K562 (cell line): ENCODE data around the gene MAPRE2. TPM values are rescaled to one million over a fixed set of nuclear protein-coding genes. Genes with fewer than 3 reads are reported as not detected.

Experiments
- ATAC-seq: fragments of 200-7000 bp; cut with Tn5 transposase; 3 replicates; pipeline ENCODE4 v1.9.1; 2020; ENCODE audit warnings: moderate library complexity
- BruUV-seq: library from RNA; stranded (reverse); fragments of 400-500 nt; replicated peaks from 2 replicates; lab custom pipeline; 2021; lab: Mats Ljungman, UMichigan
- CTCF ChIA-PET: fragments of 300-600 bp; formaldehyde crosslinking; extraction: SDS; loops from one replicate; lab custom pipeline; 2021; ENCODE audit warnings: low intra/inter-chr PET ratio; lab: Yijun Ruan, JAX
- POLR2A ChIA-PET: fragments of 300-600, 350-650 bp; sonication (Branson Sonifier 250); formaldehyde crosslinking; extraction: SDS; loops from one replicate; lab custom pipeline; 2021; ENCODE audit warnings: antibody characterized with exemption, inconsistent platforms; lab: Yijun Ruan, JAX
- DNase-seq, 4 experiments: peaks; one replicate each; pipeline versions ENCODE4 v3.0.0 to v3.0.0-alpha.2; 2011 to 2018; ENCODE audit warnings: low spot score in 3 of 4, mixed read lengths in 3 of 4; ENCODE audit errors: extremely low read depth in 1 of 4
- FAIRE-seq: peaks from 2 replicates; lab custom pipeline; 2011; peaks lifted over from hg19 to GRCh38; lab: Jason Lieb, UNC
- H2AFZ ChIP-seq: 2 replicates; pipeline ENCODE4 v1.6.0; 2011; ENCODE audit warnings: low read depth, low read length, control low read depth, inconsistent platforms
- H3K27ac ChIP-seq: fragments of 200-600 bp; 3 replicates; pipeline ENCODE4 v1.8.0; 2011; ENCODE audit warnings: low read depth, mild to moderate bottlenecking, control low read depth, inconsistent platforms, low read length, moderate library complexity, mixed read lengths; ENCODE audit errors: extremely low read depth
- H3K27me3 ChIP-seq, 2 experiments: fragments of 300-600 bp in 1 of 2; 2 replicates in 1 of 2; 3 replicates in 1 of 2; pipeline versions ENCODE4 v1.6.0 to v1.8.0; 2011; ENCODE audit warnings: inconsistent platforms in 2 of 2, low read length in 2 of 2, mild to moderate bottlenecking in 1 of 2, mixed read lengths in 1 of 2, moderate library complexity in 1 of 2; ENCODE audit not compliant: control insufficient read depth in 2 of 2, insufficient read depth in 2 of 2
- H3K36me3 ChIP-seq: fragments of 300-600 bp; 3 replicates; pipeline ENCODE4 v1.8.0; 2011; ENCODE audit warnings: mild to moderate bottlenecking, low read length, inconsistent platforms; ENCODE audit not compliant: control insufficient read depth, insufficient read depth
- H3K4me1 ChIP-seq, 2 experiments: fragments of 200-600 bp in 1 of 2; replicated peaks in 1 of 2; 2 replicates in 1 of 2; 3 replicates in 1 of 2; pipeline versions ENCODE4 v1.5.1 to v1.8.0; 2011; ENCODE audit warnings: inconsistent platforms in 2 of 2, low read length in 2 of 2, mild to moderate bottlenecking in 1 of 2, mixed read lengths in 1 of 2, moderate library complexity in 1 of 2; ENCODE audit not compliant: control insufficient read depth in 2 of 2, insufficient read depth in 2 of 2
- H3K4me2 ChIP-seq: 2 replicates; pipeline ENCODE4 v1.6.1; 2011; ENCODE audit warnings: low read length, control low read depth, inconsistent platforms, mixed read lengths; ENCODE audit not compliant: insufficient read depth
- H3K4me3 ChIP-seq: fragments of 200-600 bp; sonication (generic), shearing (Covaris generic); 2 replicates; pipeline ENCODE4 v1.5.1; 2016; ENCODE audit warnings: control low read depth, inconsistent platforms
- H3K79me2 ChIP-seq: fragments of 200-600 bp; 3 replicates; pipeline ENCODE4 v1.8.0; 2011; ENCODE audit warnings: low read length, inconsistent platforms; ENCODE audit not compliant: control insufficient read depth, insufficient read depth
- H3K9ac ChIP-seq, 2 experiments: 2 replicates each; pipeline versions ENCODE4 v1.6.0 to v1.6.1; 2011; ENCODE audit warnings: low read depth in 2 of 2, low read length in 2 of 2, control low read depth in 1 of 2, inconsistent platforms in 1 of 2, mild to moderate bottlenecking in 1 of 2, mixed read lengths in 1 of 2; ENCODE audit not compliant: insufficient read depth in 1 of 2
- H3K9me1 ChIP-seq: one replicate; pipeline ENCODE4 v1.6.0; 2011; ENCODE audit warnings: inconsistent platforms, mild to moderate bottlenecking, low read length, moderate library complexity; ENCODE audit not compliant: control insufficient read depth, insufficient read depth
- H3K9me3 ChIP-seq: replicated peaks from 2 replicates; pipeline ENCODE4 v1.5.1; 2011; ENCODE audit warnings: low read depth, low read length, inconsistent platforms; ENCODE audit not compliant: control insufficient read depth, insufficient read depth
- H4K20me1 ChIP-seq: replicated peaks from 2 replicates; pipeline ENCODE4 v1.6.1; 2011; ENCODE audit warnings: low read length, inconsistent platforms, mixed read lengths; ENCODE audit not compliant: control insufficient read depth, insufficient read depth
- DEAF1 ChIP-seq: fragments of 450-650 bp; formaldehyde crosslinking; IDR thresholded peaks from 2 replicates; pipeline ENCODE4 v1.4.0; 2020; ENCODE audit warnings: mild to moderate bottlenecking, moderate library complexity
- EGR1 ChIP-seq: fragments of 450-650 bp; conservative IDR thresholded peaks from 2 replicates; pipeline ENCODE4 v1.6.1; 2017; ENCODE audit warnings: mild to moderate bottlenecking
- HNRNPUL1 ChIP-seq: fragments of 200-400 bp; formaldehyde crosslinking; IDR thresholded peaks from 2 replicates; pipeline ENCODE4 v1.6.1; 2017; ENCODE audit warnings: low read length
- MTA2 ChIP-seq: fragments of 450-650 bp; IDR thresholded peaks from 2 replicates; pipeline ENCODE4 v1.6.1; 2016; ENCODE audit warnings: low read depth
- PKNOX1 ChIP-seq: fragments of 450-650 bp; IDR thresholded peaks from 2 replicates; pipeline ENCODE4 v1.6.1; 2016
- SNAPC5 ChIP-seq: fragments of 250-450 bp; sonication (Bioruptor Pico); IDR thresholded peaks from 2 replicates; pipeline ENCODE4 v1.8.0; 2021; ENCODE audit warnings: moderate library complexity, mild to moderate bottlenecking, inconsistent platforms
- TBP ChIP-seq: optimal IDR thresholded peaks from 2 replicates; pipeline ENCODE3; 2011; ENCODE audit warnings: low read depth, low read length, improper control_type of control experiment
- ZFX ChIP-seq: sonication (generic); formaldehyde crosslinking; IDR thresholded peaks from 2 replicates; pipeline ENCODE4 v1.8.0; 2022; ENCODE audit warnings: mild to moderate bottlenecking, missing genetic modification reagents, moderate library complexity
- ZNF133 ChIP-seq: fragments of 250-450 bp; sonication (Bioruptor Pico); IDR thresholded peaks from 2 replicates; pipeline ENCODE4 v1.4.0; 2020; ENCODE audit warnings: mild to moderate bottlenecking
- ZNF140 ChIP-seq: fragments of 250-450 bp; sonication (Bioruptor Pico); IDR thresholded peaks from 2 replicates; pipeline ENCODE4 v1.8.0; 2021; ENCODE audit warnings: moderate library complexity, mild to moderate bottlenecking, inconsistent platforms
- ZNF384 ChIP-seq: IDR thresholded peaks from 2 replicates; pipeline ENCODE4 v1.6.1; 2012; ENCODE audit warnings: low read depth, low read length, improper control_type of control experiment
- WGBS: fragments of 100-300 bp; shearing (Covaris generic); methylation state at CpG from one replicate; pipeline ENCODE4 v1.1.6; 2016; ENCODE audit warnings: low coverage, mixed read lengths; ENCODE audit not compliant: insufficient coverage; ENCODE audit errors: missing lambda C conversion rate; 5-methylcytosine and 5-hydroxymethylcytosine counted together
- in situ Hi-C: fragments of 300-500 bp; cut with MboI; formaldehyde crosslinking; loops from 4 replicates; pipeline ENCODE4 v1.15.0; 2018; ENCODE audit warnings: inconsistent platforms, mixed read lengths
- intact Hi-C: fragments of 100-400 bp; cut with micrococcal nuclease; formaldehyde crosslinking; loops from 2 replicates; pipeline ENCODE4 v1.14.2; 2022
- polyA plus RNA-seq, 8 experiments: library from polyadenylated mRNA; depleted of rRNA in 4 of 8; stranded (reverse) in 5 of 8; unstranded in 3 of 8; fragments of >200 nt; fragmentation: Nextera tagmentation in 2 of 8; fragmentation: Illumina TruSeq in 1 of 8; extraction: Ambion mirVana in 2 of 8; extraction: Trizol in 1 of 8; gene quantifications; 2 replicates each; pipeline versions ENCODE4 v1.2.1 to v1.2.3, GENCODE V29; 2011 to 2014; ENCODE audit warnings: inconsistent platforms in 1 of 8, missing spikeins in 1 of 8
- total RNA-seq, 7 experiments: library from RNA; depleted of rRNA in 6 of 7; stranded (reverse); fragments of >200 nt in 6 of 7; fragmentation: Illumina TruSeq in 2 of 7; extraction: Trizol in 2 of 7; gene quantifications; 2 replicates each; pipeline versions ENCODE4 v1.2.1 to v1.2.3, GENCODE V29; 2011 to 2021; ENCODE audit warnings: low replicate concordance in 1 of 7
- TF ChIP-seq, protein P1 (sequence below), 2 experiments: fragments of 250-450 bp in 1 of 2; fragments of 450-650 bp in 1 of 2; sonication (Bioruptor Pico) in 1 of 2; IDR thresholded peaks; 2 replicates each; pipeline versions ENCODE4 v1.6.1 to v1.8.0; 2016 to 2021; ENCODE audit warnings: mild to moderate bottlenecking in 2 of 2, moderate library complexity in 2 of 2, missing compliant biosample characterization in 1 of 2, missing genetic modification characterization in 1 of 2
- TF ChIP-seq, protein P2 (sequence below): fragments of 250-450 bp; sonication (Bioruptor Pico); IDR thresholded peaks from 2 replicates; pipeline ENCODE4 v1.5.1; 2021; ENCODE audit warnings: mild to moderate bottlenecking

MAPRE2 gene
- total and polyA plus RNA-seq, 9 of the 15 experiments (the other 6 are each of a cell fraction or from before 2014, with no cell fraction given), result 32.3 to 70.7 (median 40.7) TPM

DNA sequence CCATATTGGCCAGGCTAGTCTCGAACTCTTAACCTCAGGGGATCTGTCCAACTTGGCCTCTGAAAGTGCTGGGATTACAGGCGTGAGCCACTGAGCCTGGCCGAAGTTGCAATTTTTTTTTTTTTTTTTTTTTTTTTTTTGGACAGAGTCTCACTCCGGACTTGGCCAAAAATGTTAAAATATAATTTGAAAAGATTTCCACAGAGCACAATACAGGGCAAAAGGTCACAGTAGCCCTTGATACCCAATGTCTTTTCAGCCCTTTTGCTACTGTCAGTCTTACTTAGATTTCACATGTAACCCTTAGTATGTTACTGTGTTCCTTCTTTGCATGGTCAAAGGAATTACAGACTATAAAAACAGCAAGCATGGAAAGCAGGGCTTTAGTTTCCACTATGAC is 42.6 kb upstream of the MAPRE2 start:
- Histone ChIP-seq H4K20me1 (no peaks in the 10 kb centered on the region), H3K9ac (no peak overlapping the region), H3K4me2 (no peak overlapping the region), H3K27me3 (peaks cover 4 to 9% of the 10 kb centered on the region in 2 experiments; a peak in 2 of 5 replicates), H3K4me3 (no peak overlapping the region), H3K9me1 (no peaks in the 10 kb centered on the region), H3K4me1 (no peaks in the 10 kb centered on the region), H2AFZ (no peak overlapping the region), H3K36me3 (no peaks in the 10 kb centered on the region), H3K9me3 (no peaks in the 10 kb centered on the region), H3K27ac (no peak overlapping the region), H3K79me2 (no peaks in the 10 kb centered on the region)
- DNase-seq (no peak), ATAC-seq (no peak), FAIRE-seq (no peak)
- intact Hi-C loops, result no loop called here
- POLR2A ChIA-PET, result no interaction called here
- TF ChIP-seq TBP (no peak), MTA2 (no peak), SNAPC5 (no peak), ZFX (CRISPR knock-in tag) (no peak), EGR1 (no peak), ZNF140 (no peak), ZNF133 (CRISPR knock-in tag) (no peak), HNRNPUL1 (no peak), ZNF384 (no peak), PKNOX1 (no peak), DEAF1 (CRISPR knock-in tag) (no peak)
- TF ChIP-seq, protein P1, sequence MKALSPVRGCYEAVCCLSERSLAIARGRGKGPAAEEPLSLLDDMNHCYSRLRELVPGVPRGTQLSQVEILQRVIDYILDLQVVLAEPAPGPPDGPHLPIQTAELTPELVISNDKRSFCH (CRISPR knock-in tag; IDR thresholded peaks at IDR 0.05), result no peak
- TF ChIP-seq, protein P1 (tag; IDR thresholded peaks at IDR 0.05), result no peak
- TF ChIP-seq, protein P2, sequence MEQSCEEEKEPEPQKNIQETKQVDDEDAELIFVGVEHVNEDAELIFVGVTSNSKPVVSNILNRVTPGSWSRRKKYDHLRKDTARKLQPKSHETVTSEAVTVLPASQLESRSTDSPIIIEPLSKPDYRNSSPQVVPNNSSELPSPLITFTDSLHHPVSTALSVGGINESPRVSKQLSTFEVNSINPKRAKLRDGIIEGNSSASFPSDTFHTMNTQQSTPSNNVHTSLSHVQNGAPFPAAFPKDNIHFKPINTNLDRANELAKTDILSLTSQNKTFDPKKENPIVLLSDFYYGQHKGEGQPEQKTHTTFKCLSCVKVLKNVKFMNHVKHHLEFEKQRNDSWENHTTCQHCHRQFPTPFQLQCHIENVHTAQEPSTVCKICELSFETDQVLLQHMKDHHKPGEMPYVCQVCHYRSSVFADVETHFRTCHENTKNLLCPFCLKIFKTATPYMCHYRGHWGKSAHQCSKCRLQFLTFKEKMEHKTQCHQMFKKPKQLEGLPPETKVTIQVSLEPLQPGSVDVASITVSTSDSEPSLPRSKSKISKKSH (CRISPR knock-in tag), result no peak
- CTCF ChIA-PET, result no interaction called here
- no TSS peak for BruUV-seq
- in situ Hi-C loops, result no loop called here
- WGBS, result 15% methylated on average over 4 of the region's 4 CpGs
